ENCODE data around the gene PEX12.
"Not testable (repeated sequence)": the region's sequence is repeated elsewhere in the genome, so short reads cannot be mapped to it uniquely, and the experiment has no call there.

The PEX12 gene

GRCh38 chr17:35577830-35578196 lies 558 bp downstream of the PEX12 start:
- no peak for DNase-seq

- DNase-seq, result no peak
These were observed 2.6 kb downstream of the PEX12 start for GRCh38 chr17:35575759-35576158.

GRCh38 chr17:35569405-35569804 lies 9.0 kb downstream of the PEX12 start:
- no peak for DNase-seq

- no peak for DNase-seq
These were observed 9.8 kb downstream of the PEX12 start for GRCh38 chr17:35568561-35568960.

- no peak for DNase-seq
These were observed 11.4 kb downstream of the PEX12 start for GRCh38 chr17:35566968-35567367.

GRCh38 chr17:35563181-35563580 lies 15.2 kb downstream of the PEX12 start:
- DNase-seq, result not testable (repeated sequence)

- DNase-seq, result no peak
These were observed 17.7 kb downstream of the PEX12 start, which contains the start of gene SLFN14 for GRCh38 chr17:35560703-35561102. TSS of gene SLFN14 (minus strand) at chr17:35560819. CDS start at chr17:35558062, 2,757 bp downstream.

GRCh38 chr17:35559495-35560210 lies 18.7 kb downstream of the PEX12 start:
- no peak for DNase-seq

GRCh38 chr17:35557353-35557752 lies 21.0 kb downstream of the PEX12 start:
- no peak for DNase-seq

- DNase-seq, result no peak
These were observed 22.7 kb downstream of the PEX12 start for GRCh38 chr17:35555691-35556090.

- no peak for DNase-seq
These were observed 23.7 kb downstream of the PEX12 start for GRCh38 chr17:35554668-35555067.

- DNase-seq, result no peak
These were observed 25.1 kb downstream of the PEX12 start for GRCh38 chr17:35553310-35553709.

- DNase-seq, result no peak
These were observed 29.4 kb downstream of the PEX12 start for GRCh38 chr17:35548978-35549377.

GRCh38 chr17:35548208-35548810 lies 30.1 kb downstream of the PEX12 start:
- DNase-seq, result no peak

- no peak for DNase-seq
These were observed 31.9 kb downstream of the PEX12 start for GRCh38 chr17:35546487-35546886.

GRCh38 chr17:35545150-35545549 lies 33.2 kb downstream of the PEX12 start:
- DNase-seq, result no peak

GRCh38 chr17:35543856-35544255 lies 34.5 kb downstream of the PEX12 start:
- no peak for DNase-seq

GRCh38 chr17:35542990-35543389 lies 35.4 kb downstream of the PEX12 start:
- DNase-seq, result no peak

GRCh38 chr17:35541434-35541833 lies 36.9 kb downstream of the PEX12 start:
- DNase-seq, result no peak

GRCh38 chr17:35540589-35541404 lies 37.6 kb downstream of the PEX12 start:
- DNase-seq, result no peak

- DNase-seq, result no peak
These were observed 38.7 kb downstream of the PEX12 start for GRCh38 chr17:35539659-35540026.

- no peak for DNase-seq
These were observed 40.7 kb downstream of the PEX12 start, which contains the start of gene SLFN12L for GRCh38 chr17:35537601-35538141. TSS of gene SLFN12L (minus strand) at chr17:35537678. CDS start at chr17:35522364, 15,314 bp downstream.

- no peak for DNase-seq
These were observed 41.7 kb downstream of the PEX12 start for GRCh38 chr17:35536664-35537171.

Data from NCI-H2107 (cell line).